ENCODE data around the gene EVA1B. TPM values are rescaled to one million over a fixed set of nuclear protein-coding genes. Genes with fewer than 3 reads are reported as not detected.

EVA1B gene
- total RNA-seq, 1 donor from 2014 or later, result 251 TPM

- peaks cover 24 to 26% of the 10 kb centered on the region in 2 donors for H3K4me1 ChIP-seq
- H3K27ac ChIP-seq, result peak overlapping the region in 1 of 2 donors; percentile 31
- peaks cover 38 to 53% of the 10 kb centered on the region in 2 donors for H3K36me3 ChIP-seq
- TF ChIP-seq CTCF (IDR thresholded peaks at IDR 0.05), result no peak
- H3K27me3 ChIP-seq, result no peaks in the 10 kb centered on the region
- H3K4me3 ChIP-seq, result no peak overlapping the region
- no peak for DNase-seq (ENCODE audit: low spot score in 2 of 2)
- H3K9me3 ChIP-seq, result no peaks in the 10 kb centered on the region
- intact Hi-C loops (cut with DNase I), result no loop called here
Measured at GRCh38 chr1:36355811-36356210, 32.4 kb upstream of the EVA1B start.

GRCh38 chr1:36354486-36354885, 31.0 kb upstream of the EVA1B start:
- H3K4me1 ChIP-seq, result peaks cover 36 to 39% of the 10 kb centered on the region in 2 donors
- TF ChIP-seq CTCF (IDR thresholded peaks at IDR 0.05), result no peak
- no peak overlapping the region for H3K4me3 ChIP-seq
- no peaks in the 10 kb centered on the region for H3K27me3 ChIP-seq
- H3K27ac ChIP-seq, result peak overlapping the region in 1 of 2 donors; percentile 89
- no peak for DNase-seq (ENCODE audit: low spot score in 2 of 2)
- H3K36me3 ChIP-seq, result peaks cover 38 to 53% of the 10 kb centered on the region in 2 donors
- intact Hi-C loops (cut with DNase I), result no loop called here
- no peaks in the 10 kb centered on the region for H3K9me3 ChIP-seq

GRCh38 chr1:36352910-36353878, 29.7 kb upstream of the EVA1B start:
- no peak for TF ChIP-seq CTCF (IDR thresholded peaks at IDR 0.05)
- Histone ChIP-seq H3K9me3 (no peaks in the 10 kb centered on the region), H3K27me3 (no peaks in the 10 kb centered on the region), H3K36me3 (peaks cover 38 to 52% of the 10 kb centered on the region in 2 donors), H3K27ac (peak overlapping the region; percentile 84 to 89), H3K4me3 (no peak overlapping the region), H3K4me1 (peaks cover 39 to 43% of the 10 kb centered on the region in 2 donors)
- intact Hi-C loops (cut with DNase I), result no loop called here
- no peak for DNase-seq (ENCODE audit: low spot score in 2 of 2)

GRCh38 chr1:36352125-36352909, 28.9 kb upstream of the EVA1B start:
- H3K27ac ChIP-seq, result peak overlapping the region; percentile 84 to 89

More at GRCh38 chr1:36352125-36352909, 28.9 kb upstream of the EVA1B start:
- intact Hi-C loops (cut with DNase I), result no loop called here
- Histone ChIP-seq H3K27me3 (no peaks in the 10 kb centered on the region), H3K4me1 (peaks cover 39 to 43% of the 10 kb centered on the region in 2 donors), H3K36me3 (peaks cover 35 to 51% of the 10 kb centered on the region in 2 donors), H3K4me3 (no peak overlapping the region), H3K9me3 (no peaks in the 10 kb centered on the region)
- no peak for DNase-seq (ENCODE audit: low spot score in 2 of 2)
- no peak for TF ChIP-seq CTCF (IDR thresholded peaks at IDR 0.05)

All from ascending aorta (tissue), 2 donors.